SK-N-SH treated with all-trans-retinoic acid at 6 μM for 48 hours (cell line): ENCODE results near the gene PCDH9.

ENCODE experiments used
- ARNTL ChIP-seq: fragments of 450-650 bp; formaldehyde crosslinking; IDR thresholded peaks from 2 replicates; pipeline ENCODE4 v1.5.0; 2020; ENCODE audit warnings: low read depth, mild to moderate bottlenecking, moderate library complexity, borderline replicate concordance
- CREB5 ChIP-seq: fragments of 250-450 bp; sonication (Bioruptor Pico); IDR thresholded peaks from 2 replicates; pipeline ENCODE4 v1.5.1; 2020; ENCODE audit warnings: low read depth, mild to moderate bottlenecking, moderate library complexity
- ESRRG ChIP-seq: fragments of 250-450 bp; sonication (Bioruptor Pico); IDR thresholded peaks from 2 replicates; pipeline ENCODE4 v1.6.1; 2021; ENCODE audit warnings: mild to moderate bottlenecking
- ISL1 ChIP-seq: fragments of 250-450 bp; sonication (Bioruptor Pico); IDR thresholded peaks from 2 replicates; pipeline ENCODE4 v2.1.2; 2022; ENCODE audit warnings: mild to moderate bottlenecking, moderate library complexity
- OSR1 ChIP-seq: fragments of 250-450 bp; sonication (Bioruptor Pico); IDR thresholded peaks from 2 replicates; pipeline ENCODE4 v1.8.0; 2022; ENCODE audit warnings: moderate library complexity, mild to moderate bottlenecking, inconsistent platforms
- PATZ1 ChIP-seq: fragments of 250-450 bp; sonication (Bioruptor Pico); IDR thresholded peaks from 2 replicates; pipeline ENCODE4 v1.8.0; 2020; ENCODE audit warnings: mild to moderate bottlenecking, moderate library complexity, borderline replicate concordance
- PPARA ChIP-seq: fragments of 250-450 bp; sonication (Bioruptor Pico); IDR thresholded peaks from 2 replicates; pipeline ENCODE4 v1.5.0; 2020; ENCODE audit warnings: mild to moderate bottlenecking, borderline replicate concordance
- RARB ChIP-seq: fragments of 250-450 bp; sonication (Bioruptor Pico); IDR thresholded peaks from 2 replicates; pipeline ENCODE4 v1.8.0; 2021; ENCODE audit warnings: mild to moderate bottlenecking, moderate library complexity
- TCF4 ChIP-seq: fragments of 250-450 bp; sonication (Bioruptor Pico); IDR thresholded peaks from 2 replicates; pipeline ENCODE4 v1.8.0; 2021; ENCODE audit warnings: mild to moderate bottlenecking, moderate library complexity, borderline replicate concordance
- TSHZ2 ChIP-seq: fragments of 250-450 bp; sonication (Bioruptor Pico); IDR thresholded peaks from 2 replicates; pipeline ENCODE4 v1.5.0; 2020; ENCODE audit warnings: mild to moderate bottlenecking, moderate library complexity
- ZFP3 ChIP-seq: fragments of 250-450 bp; sonication (Bioruptor Pico); IDR thresholded peaks from 2 replicates; pipeline ENCODE4 v1.5.0; 2020; ENCODE audit warnings: mild to moderate bottlenecking, moderate library complexity
- ZFP30 ChIP-seq: fragments of 450-650 bp; formaldehyde crosslinking; IDR thresholded peaks from 2 replicates; pipeline ENCODE4 v1.5.0; 2022; ENCODE audit warnings: mild to moderate bottlenecking, moderate library complexity
- ZNF565 ChIP-seq: fragments of 450-650 bp; formaldehyde crosslinking; conservative IDR thresholded peaks from 2 replicates; pipeline ENCODE4 v1.5.0; 2020; ENCODE audit warnings: low read depth, mild to moderate bottlenecking, moderate library complexity
- ZNF70 ChIP-seq: fragments of 450-650 bp; formaldehyde crosslinking; IDR thresholded peaks from 2 replicates; pipeline ENCODE4 v1.5.0; 2020; ENCODE audit warnings: mild to moderate bottlenecking, moderate library complexity

- no peak for TF ChIP-seq PPARA
- no peak for TF ChIP-seq TCF4 (CRISPR knock-in tag)
- no peak for TF ChIP-seq ISL1 (CRISPR knock-in tag)
- TF ChIP-seq ZNF70 (CRISPR knock-in tag) = no peak
- TF ChIP-seq TSHZ2 (CRISPR knock-in tag) = no peak
- TF ChIP-seq ZNF565 (CRISPR knock-in tag) = no peak
- no peak for TF ChIP-seq OSR1 (CRISPR knock-in tag)
- TF ChIP-seq ZFP3 (CRISPR knock-in tag) = no peak
- TF ChIP-seq ESRRG (CRISPR knock-in tag) = no peak
- no peak for TF ChIP-seq ZFP30 (CRISPR knock-in tag)
- TF ChIP-seq ARNTL (CRISPR knock-in tag) = no peak
- TF ChIP-seq CREB5 (CRISPR knock-in tag) = no peak
- no peak for TF ChIP-seq PATZ1 (CRISPR knock-in tag)
- no peak for TF ChIP-seq RARB (CRISPR knock-in tag)
Observed at GRCh38 chr13:66639044-66639443, 591.1 kb downstream of the PCDH9 start.
